HepG2 (cell line): Measurements from ENCODE around the gene PMS1. TPM values are rescaled to one million over a fixed set of nuclear protein-coding genes. Genes with fewer than 3 reads are reported as not detected.

Experiments
- ATF7 ChIP-seq, 2 experiments: fragments of 450-650 bp in 1 of 2; sonication (generic) in 1 of 2; formaldehyde crosslinking in 1 of 2; IDR thresholded peaks; 2 replicates each; pipeline versions ENCODE4 v1.4.0 to v1.6.1; 2016 to 2020; ENCODE audit warnings: antibody characterized with exemption in 1 of 2, mild to moderate bottlenecking in 1 of 2, missing genetic modification reagents in 1 of 2
- GRHL1 ChIP-seq: sonication (generic); formaldehyde crosslinking; conservative IDR thresholded peaks from 2 replicates; pipeline ENCODE4 v1.8.0; 2022; ENCODE audit warnings: missing genetic modification reagents
- HOXA7 ChIP-seq: sonication (generic); formaldehyde crosslinking; IDR thresholded peaks from 2 replicates; pipeline ENCODE4 v1.8.1; 2022; ENCODE audit warnings: mild to moderate bottlenecking, missing genetic modification reagents, moderate library complexity
- HOXD1 ChIP-seq: sonication (generic); formaldehyde crosslinking; IDR thresholded peaks from 2 replicates; pipeline ENCODE4 v1.5.0; 2020; ENCODE audit warnings: missing genetic modification reagents
- IRF1 ChIP-seq: sonication (generic); formaldehyde crosslinking; IDR thresholded peaks from 2 replicates; pipeline ENCODE4 v1.4.0; 2020; ENCODE audit warnings: low read depth, mild to moderate bottlenecking, missing genetic modification reagents
- KAT8 ChIP-seq: IDR thresholded peaks from 2 replicates; pipeline ENCODE4 v1.6.1; 2016; ENCODE audit warnings: missing genetic modification reagents, missing compliant biosample characterization
- SMARCE1 ChIP-seq: fragments of 450-650 bp; IDR thresholded peaks from 2 replicates; pipeline ENCODE4 v1.6.1; 2017; ENCODE audit warnings: borderline replicate concordance
- SRSF9 ChIP-seq: fragments of 200-400 bp; formaldehyde crosslinking; IDR thresholded peaks from 2 replicates; pipeline ENCODE4 v1.6.1; 2018; ENCODE audit warnings: borderline replicate concordance, mild to moderate bottlenecking, low read depth, low read length; ENCODE audit not compliant: insufficient read depth, poor library complexity, severe bottlenecking
- ZNF326 ChIP-seq: sonication (generic); formaldehyde crosslinking; IDR thresholded peaks from 2 replicates; pipeline ENCODE4 v1.4.0; 2020; ENCODE audit warnings: missing genetic modification reagents, borderline replicate concordance
- ZNF333 ChIP-seq: sonication (generic); formaldehyde crosslinking; IDR thresholded peaks from 2 replicates; pipeline ENCODE4 v1.4.0; 2020; ENCODE audit warnings: mild to moderate bottlenecking, missing genetic modification reagents, borderline replicate concordance
- ZNF614 ChIP-seq: IDR thresholded peaks from 2 replicates; pipeline ENCODE4 v1.6.1; 2018; ENCODE audit warnings: missing biosample characterization, missing genetic modification reagents, inconsistent platforms, borderline replicate concordance
- ZNF616 ChIP-seq: sonication (generic); formaldehyde crosslinking; IDR thresholded peaks from 2 replicates; pipeline ENCODE4 v1.5.0; 2020; ENCODE audit warnings: low read depth, mild to moderate bottlenecking, missing genetic modification reagents
- ZNF703 ChIP-seq: sonication (generic); formaldehyde crosslinking; IDR thresholded peaks from 2 replicates; pipeline ENCODE4 v1.5.1; 2020; ENCODE audit warnings: missing genetic modification reagents, mild to moderate bottlenecking, moderate library complexity, borderline replicate concordance
- ZSCAN20 ChIP-seq: sonication (generic); formaldehyde crosslinking; IDR thresholded peaks from 2 replicates; pipeline ENCODE4 v1.4.0; 2020; ENCODE audit warnings: missing genetic modification reagents, mild to moderate bottlenecking, borderline replicate concordance
- polyA plus RNA-seq, 8 experiments: library from polyadenylated mRNA; depleted of rRNA in 3 of 8; stranded (reverse) in 7 of 8; unstranded in 1 of 8; fragments of >200 nt; fragmentation: Illumina TruSeq in 4 of 8; extraction: Trizol in 4 of 8; gene quantifications; 2 replicates each; pipeline versions ENCODE4 v1.2.1 to v1.2.3, GENCODE V29; 2011 to 2016; ENCODE audit warnings: low read depth in 4 of 8, missing spikeins in 1 of 8, mixed read lengths in 1 of 8; ENCODE audit not compliant: insufficient read depth in 1 of 8
- total RNA-seq, 5 experiments: library from RNA; depleted of rRNA; stranded (reverse); fragments of >200 nt; fragmentation: Illumina TruSeq; extraction: Trizol; gene quantifications; 2 replicates each; pipeline ENCODE4 v1.2.3, GENCODE V29; 2016; ENCODE audit warnings: low read depth in 1 of 5
- TF ChIP-seq, protein P1 (sequence below): sonication (generic); formaldehyde crosslinking; IDR thresholded peaks from 2 replicates; pipeline ENCODE4 v1.4.0; 2020; ENCODE audit warnings: missing genetic modification reagents

The PMS1 gene
- total and polyA plus RNA-seq, 2 of the 13 experiments (the other 11 are each of a cell fraction or from before 2014, with no cell fraction given): 14.6 to 39.9 TPM

- no peak for TF ChIP-seq IRF1 (CRISPR knock-in tag)
- TF ChIP-seq GRHL1 (CRISPR knock-in tag): no peak
- TF ChIP-seq ZNF614 (CRISPR knock-in tag): peak; percentile 69
- peak; percentile 95 for TF ChIP-seq KAT8 (CRISPR knock-in tag)
- no peak for TF ChIP-seq SMARCE1
- TF ChIP-seq ZSCAN20: no peak
- TF ChIP-seq HOXD1: no peak
- TF ChIP-seq ATF7 (IDR thresholded peaks at IDR 0.05): peak; percentile 93
- TF ChIP-seq ATF7 (CRISPR knock-in tag; IDR thresholded peaks at IDR 0.05): peak; percentile 96
- TF ChIP-seq, protein P1, sequence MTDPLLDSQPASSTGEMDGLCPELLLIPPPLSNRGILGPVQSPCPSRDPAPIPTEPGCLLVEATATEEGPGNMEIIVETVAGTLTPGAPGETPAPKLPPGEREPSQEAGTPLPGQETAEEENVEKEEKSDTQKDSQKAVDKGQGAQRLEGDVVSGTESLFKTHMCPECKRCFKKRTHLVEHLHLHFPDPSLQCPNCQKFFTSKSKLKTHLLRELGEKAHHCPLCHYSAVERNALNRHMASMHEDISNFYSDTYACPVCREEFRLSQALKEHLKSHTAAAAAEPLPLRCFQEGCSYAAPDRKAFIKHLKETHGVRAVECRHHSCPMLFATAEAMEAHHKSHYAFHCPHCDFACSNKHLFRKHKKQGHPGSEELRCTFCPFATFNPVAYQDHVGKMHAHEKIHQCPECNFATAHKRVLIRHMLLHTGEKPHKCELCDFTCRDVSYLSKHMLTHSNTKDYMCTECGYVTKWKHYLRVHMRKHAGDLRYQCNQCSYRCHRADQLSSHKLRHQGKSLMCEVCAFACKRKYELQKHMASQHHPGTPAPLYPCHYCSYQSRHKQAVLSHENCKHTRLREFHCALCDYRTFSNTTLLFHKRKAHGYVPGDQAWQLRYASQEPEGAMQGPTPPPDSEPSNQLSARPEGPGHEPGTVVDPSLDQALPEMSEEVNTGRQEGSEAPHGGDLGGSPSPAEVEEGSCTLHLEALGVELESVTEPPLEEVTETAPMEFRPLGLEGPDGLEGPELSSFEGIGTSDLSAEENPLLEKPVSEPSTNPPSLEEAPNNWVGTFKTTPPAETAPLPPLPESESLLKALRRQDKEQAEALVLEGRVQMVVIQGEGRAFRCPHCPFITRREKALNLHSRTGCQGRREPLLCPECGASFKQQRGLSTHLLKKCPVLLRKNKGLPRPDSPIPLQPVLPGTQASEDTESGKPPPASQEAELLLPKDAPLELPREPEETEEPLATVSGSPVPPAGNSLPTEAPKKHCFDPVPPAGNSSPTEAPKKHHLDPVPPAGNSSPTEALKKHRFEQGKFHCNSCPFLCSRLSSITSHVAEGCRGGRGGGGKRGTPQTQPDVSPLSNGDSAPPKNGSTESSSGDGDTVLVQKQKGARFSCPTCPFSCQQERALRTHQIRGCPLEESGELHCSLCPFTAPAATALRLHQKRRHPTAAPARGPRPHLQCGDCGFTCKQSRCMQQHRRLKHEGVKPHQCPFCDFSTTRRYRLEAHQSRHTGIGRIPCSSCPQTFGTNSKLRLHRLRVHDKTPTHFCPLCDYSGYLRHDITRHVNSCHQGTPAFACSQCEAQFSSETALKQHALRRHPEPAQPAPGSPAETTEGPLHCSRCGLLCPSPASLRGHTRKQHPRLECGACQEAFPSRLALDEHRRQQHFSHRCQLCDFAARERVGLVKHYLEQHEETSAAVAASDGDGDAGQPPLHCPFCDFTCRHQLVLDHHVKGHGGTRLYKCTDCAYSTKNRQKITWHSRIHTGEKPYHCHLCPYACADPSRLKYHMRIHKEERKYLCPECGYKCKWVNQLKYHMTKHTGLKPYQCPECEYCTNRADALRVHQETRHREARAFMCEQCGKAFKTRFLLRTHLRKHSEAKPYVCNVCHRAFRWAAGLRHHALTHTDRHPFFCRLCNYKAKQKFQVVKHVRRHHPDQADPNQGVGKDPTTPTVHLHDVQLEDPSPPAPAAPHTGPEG (CRISPR knock-in tag): peak; percentile 23
- peak; percentile 62; the same call in 1 of the 2 replicates for TF ChIP-seq ZNF703 (CRISPR knock-in tag)
- TF ChIP-seq SRSF9: no peak
- TF ChIP-seq ZNF333 (CRISPR knock-in tag): peak; percentile 38; the same call in 1 of the 2 replicates
- TF ChIP-seq ZNF616: peak; percentile 72; the same call in 1 of the 2 replicates
- TF ChIP-seq HOXA7 (CRISPR knock-in tag): no peak
- TF ChIP-seq ZNF326 (CRISPR knock-in tag): 0 out of 2 replicates have a peak, but pooled peaks have one; percentile 29
Measured at GRCh38 chr2:189762551-189763298, 21.5 kb upstream of the PMS1 start, which contains the start of gene OSGEPL1 (continued).
